ENCODE measurements around the gene KRTAP5-8. TPM values are rescaled to one million over a fixed set of nuclear protein-coding genes. Genes with fewer than 3 reads are reported as not detected.

KRTAP5-8 gene
- total RNA-seq, 1 experiment from 2014 or later: not detected

DNA sequence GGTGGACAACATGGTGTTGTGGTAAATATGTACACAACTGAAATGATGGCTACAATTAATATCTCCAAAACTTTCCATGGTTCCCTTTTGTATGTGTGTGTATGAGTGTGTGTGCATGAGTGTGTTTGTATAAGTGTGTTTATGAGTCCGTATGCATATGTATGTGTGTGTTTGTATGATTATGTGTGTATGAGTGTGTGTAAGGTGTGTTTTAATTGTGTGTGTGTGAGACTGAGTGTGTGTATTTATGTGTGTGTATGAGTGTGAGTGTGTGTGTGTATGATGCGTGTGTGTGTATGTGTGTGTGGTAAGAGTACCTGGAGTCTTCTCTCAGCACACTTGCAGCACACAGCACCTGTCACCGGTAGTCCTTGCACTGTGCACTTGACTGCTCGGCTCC is 18.2 kb downstream of the KRTAP5-8 start:
- Histone ChIP-seq H4K20me1 (ENCODE audit: control insufficient read depth, insufficient read depth, insufficient read length) (no peaks in the 10 kb centered on the region), H2BK120ac (ENCODE audit: low read depth, low read length, poor library complexity, severe bottlenecking) (no peak overlapping the region), H3K79me1 (ENCODE audit: insufficient read depth, low read depth, low read length, poor library complexity, severe bottlenecking) (no peaks in the 10 kb centered on the region), H3K18ac (ENCODE audit: insufficient read length, low read depth, low read length) (no peak overlapping the region), H2BK15ac (ENCODE audit: low read depth, low read length) (no peak overlapping the region), H3K79me2 (ENCODE audit: insufficient read depth, low read length) (no peaks in the 10 kb centered on the region), H2AK5ac (ENCODE audit: insufficient read length, low read length) (no peak overlapping the region), H2AFZ (ENCODE audit: low read length) (no peak overlapping the region), H4K8ac (replicated peaks; ENCODE audit: insufficient read length, low read depth, low read length) (no peak overlapping the region), H4K91ac (ENCODE audit: insufficient read length, low read depth, low read length) (no peak overlapping the region), H2BK5ac (ENCODE audit: insufficient read length, low read length) (no peak overlapping the region), H3T11ph (ENCODE audit: low read length) (no peak overlapping the region), H3K4me1 (ENCODE audit: insufficient read depth, low read length) (no peaks in the 10 kb centered on the region), H3K56ac (ENCODE audit: insufficient read length, low read depth, low read length) (no peak overlapping the region), H3K23ac (ENCODE audit: insufficient read length, low read depth, low read length) (no peak overlapping the region), H2BK12ac (ENCODE audit: insufficient read length, low read depth, low read length) (no peak overlapping the region), H3K27ac (ENCODE audit: insufficient read length, low read depth, low read length) (no peak overlapping the region), H2BK20ac (ENCODE audit: low read depth, low read length, poor library complexity, severe bottlenecking) (no peak overlapping the region), H3K27me3 (ENCODE audit: insufficient read depth, low read length) (no peaks in the 10 kb centered on the region), H3K4ac (ENCODE audit: low read depth, low read length) (no peak overlapping the region), H3K4me2 (ENCODE audit: insufficient read depth, insufficient read length, low read length) (no peak overlapping the region), H3K14ac (ENCODE audit: insufficient read depth, low read length) (no peak overlapping the region), H3K23me2 (ENCODE audit: insufficient read length, low read depth, low read length, poor library complexity, severe bottlenecking) (no peaks in the 10 kb centered on the region), H3K9me3 (ENCODE audit: control insufficient read depth, low read depth, low read length) (no peaks in the 10 kb centered on the region), H3K9ac (ENCODE audit: extremely low read depth, insufficient read length, low read length) (no peak overlapping the region), H4K5ac (ENCODE audit: insufficient read length, low read depth, low read length) (no peak overlapping the region)
- Mint-ChIP-seq H3K36me3 (ENCODE audit: insufficient read depth in 1 of 3, low read depth in 3 of 3) (peaks cover 2 to 6% (median 5%) of the 10 kb centered on the region in 3 experiments; a peak in 4 of 7 replicates), H3K4me3 (no peak overlapping the region), H3K4me1 (peaks cover 7 to 8% of the 10 kb centered on the region in 2 experiments; a peak in 3 of 4 replicates), H3K27ac (no peak overlapping the region), H3K9me3 (peaks cover 19 to 24% of the 10 kb centered on the region in 2 experiments), H3K27me3 (ENCODE audit: low read depth) (peaks cover 7% of the 10 kb centered on the region)
- WGBS (ENCODE audit: extremely low coverage, insufficient read length, low lambda C conversion rate): 100% methylated on average over 2 of the region's 4 CpGs
- TF ChIP-seq, protein P1, sequence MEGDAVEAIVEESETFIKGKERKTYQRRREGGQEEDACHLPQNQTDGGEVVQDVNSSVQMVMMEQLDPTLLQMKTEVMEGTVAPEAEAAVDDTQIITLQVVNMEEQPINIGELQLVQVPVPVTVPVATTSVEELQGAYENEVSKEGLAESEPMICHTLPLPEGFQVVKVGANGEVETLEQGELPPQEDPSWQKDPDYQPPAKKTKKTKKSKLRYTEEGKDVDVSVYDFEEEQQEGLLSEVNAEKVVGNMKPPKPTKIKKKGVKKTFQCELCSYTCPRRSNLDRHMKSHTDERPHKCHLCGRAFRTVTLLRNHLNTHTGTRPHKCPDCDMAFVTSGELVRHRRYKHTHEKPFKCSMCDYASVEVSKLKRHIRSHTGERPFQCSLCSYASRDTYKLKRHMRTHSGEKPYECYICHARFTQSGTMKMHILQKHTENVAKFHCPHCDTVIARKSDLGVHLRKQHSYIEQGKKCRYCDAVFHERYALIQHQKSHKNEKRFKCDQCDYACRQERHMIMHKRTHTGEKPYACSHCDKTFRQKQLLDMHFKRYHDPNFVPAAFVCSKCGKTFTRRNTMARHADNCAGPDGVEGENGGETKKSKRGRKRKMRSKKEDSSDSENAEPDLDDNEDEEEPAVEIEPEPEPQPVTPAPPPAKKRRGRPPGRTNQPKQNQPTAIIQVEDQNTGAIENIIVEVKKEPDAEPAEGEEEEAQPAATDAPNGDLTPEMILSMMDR (conservative IDR thresholded peaks at IDR 0.05): no peak
- no peak for DNase-seq

Data from H9 (cell line).